ENCODE measurements around the gene CSTPP1. TPM values are rescaled to one million over a fixed set of nuclear protein-coding genes. Genes with fewer than 3 reads are reported as not detected.
A peak's percentile ranks its signal among the peaks of the same experiment; 100 is the strongest.

CSTPP1 gene
- total RNA-seq, 1 donor from 2014 or later, result 66.1 TPM

DNA sequence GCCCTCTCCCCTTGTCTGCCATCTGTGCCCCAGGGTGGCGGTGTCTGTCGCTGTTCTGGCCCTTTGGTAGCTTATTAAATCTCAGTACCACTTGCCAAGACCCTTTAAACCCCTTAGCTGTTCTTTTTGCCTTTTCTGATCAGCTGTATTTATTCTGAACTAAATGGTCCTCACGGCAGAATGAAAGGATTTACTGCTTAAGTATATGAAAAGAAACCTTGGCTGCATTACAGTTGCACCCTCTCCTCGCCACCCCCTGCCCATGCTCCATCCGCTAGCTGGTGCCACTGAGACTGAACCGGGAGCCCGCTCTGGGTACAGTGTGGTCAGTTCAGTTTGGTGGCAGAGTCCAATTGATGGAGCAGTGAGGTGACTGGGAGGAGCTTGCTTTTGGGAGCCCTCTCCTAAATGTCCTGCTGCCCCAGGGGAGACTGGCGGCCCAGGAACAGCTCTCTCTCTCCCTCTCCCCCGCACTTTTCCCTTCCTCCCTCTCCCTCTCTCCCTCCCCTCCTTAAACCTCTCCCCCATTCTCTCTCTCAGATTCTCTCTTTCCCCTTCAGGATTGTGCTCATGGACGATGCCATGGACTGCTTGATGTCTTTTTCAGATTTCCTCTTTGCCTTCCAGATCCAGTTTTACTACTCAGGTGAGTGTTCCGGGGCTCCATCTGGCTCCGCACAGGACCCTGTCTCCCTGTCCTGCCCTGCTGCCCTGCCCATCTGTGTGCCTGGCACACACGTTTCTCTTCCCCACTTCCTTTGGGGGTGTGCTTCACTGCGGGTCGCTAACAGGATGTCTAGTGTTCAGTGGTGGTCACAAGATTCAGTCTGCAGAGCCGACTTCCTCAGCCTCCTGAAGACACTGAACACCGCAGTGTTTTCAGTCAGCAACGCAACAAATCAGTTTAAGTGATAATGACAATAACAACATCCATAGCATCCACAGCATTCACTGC, 218.3 kb downstream of the CSTPP1 start:
- no peak overlapping the region for H3K4me3 Mint-ChIP-seq (ENCODE audit: low read depth)
- no peaks in the 10 kb centered on the region for H3K27me3 Mint-ChIP-seq
- no peaks in the 10 kb centered on the region for H3K9me3 Mint-ChIP-seq (ENCODE audit: low read depth)
- TF ChIP-seq, protein P1, sequence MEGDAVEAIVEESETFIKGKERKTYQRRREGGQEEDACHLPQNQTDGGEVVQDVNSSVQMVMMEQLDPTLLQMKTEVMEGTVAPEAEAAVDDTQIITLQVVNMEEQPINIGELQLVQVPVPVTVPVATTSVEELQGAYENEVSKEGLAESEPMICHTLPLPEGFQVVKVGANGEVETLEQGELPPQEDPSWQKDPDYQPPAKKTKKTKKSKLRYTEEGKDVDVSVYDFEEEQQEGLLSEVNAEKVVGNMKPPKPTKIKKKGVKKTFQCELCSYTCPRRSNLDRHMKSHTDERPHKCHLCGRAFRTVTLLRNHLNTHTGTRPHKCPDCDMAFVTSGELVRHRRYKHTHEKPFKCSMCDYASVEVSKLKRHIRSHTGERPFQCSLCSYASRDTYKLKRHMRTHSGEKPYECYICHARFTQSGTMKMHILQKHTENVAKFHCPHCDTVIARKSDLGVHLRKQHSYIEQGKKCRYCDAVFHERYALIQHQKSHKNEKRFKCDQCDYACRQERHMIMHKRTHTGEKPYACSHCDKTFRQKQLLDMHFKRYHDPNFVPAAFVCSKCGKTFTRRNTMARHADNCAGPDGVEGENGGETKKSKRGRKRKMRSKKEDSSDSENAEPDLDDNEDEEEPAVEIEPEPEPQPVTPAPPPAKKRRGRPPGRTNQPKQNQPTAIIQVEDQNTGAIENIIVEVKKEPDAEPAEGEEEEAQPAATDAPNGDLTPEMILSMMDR (IDR thresholded peaks at IDR 0.05; ENCODE audit: unreplicated experiment), result no peak
- H3K36me3 Mint-ChIP-seq (ENCODE audit: insufficient read depth), result peaks cover 4% of the 10 kb centered on the region
- H3K4me1 Mint-ChIP-seq (ENCODE audit: low read depth), result peaks cover 9% of the 10 kb centered on the region
- no peak for DNase-seq (ENCODE audit: low spot score, unreplicated experiment)
- H3K27ac Mint-ChIP-seq, result no peak overlapping the region

DNA sequence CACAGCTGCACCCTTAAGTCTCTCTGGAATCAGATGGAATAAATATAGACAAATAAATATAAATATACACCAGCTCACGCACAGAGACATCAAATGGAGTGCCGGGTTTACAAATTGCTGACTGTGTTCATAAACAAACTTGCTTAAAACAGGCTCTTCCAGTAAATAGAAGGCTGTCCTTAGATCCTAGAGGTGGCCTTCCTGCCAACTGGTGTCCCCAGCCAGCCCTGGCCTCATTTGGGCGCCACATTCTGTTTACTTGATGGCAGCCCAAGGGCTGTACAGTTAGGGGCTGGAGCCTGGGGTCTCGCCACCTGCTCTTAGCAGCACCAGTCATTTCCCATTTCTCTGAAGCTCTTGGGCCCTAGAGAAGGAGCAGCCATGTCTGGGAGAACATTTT, 219.3 kb downstream of the CSTPP1 start:
- no peak for DNase-seq (ENCODE audit: low spot score, unreplicated experiment)
- Mint-ChIP-seq H3K4me3 (ENCODE audit: low read depth) (no peak overlapping the region), H3K27me3 (no peaks in the 10 kb centered on the region), H3K27ac (no peak overlapping the region), H3K9me3 (ENCODE audit: low read depth) (no peaks in the 10 kb centered on the region), H3K36me3 (ENCODE audit: insufficient read depth) (peaks cover 4% of the 10 kb centered on the region), H3K4me1 (ENCODE audit: low read depth) (peaks cover 9% of the 10 kb centered on the region)
- TF ChIP-seq, protein P1 (IDR thresholded peaks at IDR 0.05; ENCODE audit: unreplicated experiment), result no peak

DNA sequence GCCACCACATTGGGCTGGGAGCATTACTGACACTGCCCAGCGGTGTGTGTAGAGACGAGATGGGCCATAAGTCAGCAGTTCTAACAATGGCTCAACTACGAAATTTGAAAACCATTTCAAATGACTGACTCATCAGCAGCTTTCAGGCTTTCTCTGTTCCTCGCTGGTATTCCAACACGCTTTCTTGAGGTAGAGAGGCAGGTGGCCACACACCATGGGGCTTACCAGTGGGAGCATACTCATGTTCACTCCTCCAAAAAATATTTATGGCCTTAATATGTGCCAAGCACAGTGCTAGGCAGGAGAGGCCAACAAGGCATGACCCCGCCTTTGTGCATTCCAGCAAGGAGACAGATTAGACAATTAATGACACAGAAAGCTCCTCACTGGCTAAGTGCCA, 219.8 kb downstream of the CSTPP1 start:
- Mint-ChIP-seq H3K9me3 (ENCODE audit: low read depth) (no peaks in the 10 kb centered on the region), H3K4me3 (ENCODE audit: low read depth) (no peak overlapping the region)
- no peak for DNase-seq (ENCODE audit: low spot score, unreplicated experiment)

DNA sequence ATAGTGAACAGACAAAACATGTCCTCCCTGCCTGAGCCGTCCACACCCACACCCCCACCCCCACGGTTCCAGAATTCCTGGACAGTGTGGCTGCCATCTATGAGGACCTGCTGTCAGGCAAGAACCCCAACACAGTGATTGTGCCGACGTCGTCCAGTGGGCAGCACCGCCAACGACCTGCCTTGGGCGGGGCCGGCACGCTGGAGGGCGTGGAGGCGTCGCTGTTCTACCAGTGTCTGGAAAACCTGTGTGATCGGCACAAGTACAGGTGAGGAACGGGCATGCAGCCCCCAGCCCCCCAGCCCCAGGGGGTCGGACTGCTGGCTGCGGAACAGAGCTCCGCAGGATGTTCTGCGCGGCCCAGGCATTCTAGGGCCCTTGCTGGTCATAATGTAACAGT, 220.4 kb downstream of the CSTPP1 start:
- TF ChIP-seq, protein P1 (IDR thresholded peaks at IDR 0.05; ENCODE audit: unreplicated experiment), result no peak
- Mint-ChIP-seq H3K27me3 (no peaks in the 10 kb centered on the region), H3K36me3 (ENCODE audit: insufficient read depth) (peaks cover 4% of the 10 kb centered on the region), H3K9me3 (ENCODE audit: low read depth) (no peaks in the 10 kb centered on the region), H3K4me3 (ENCODE audit: low read depth) (no peak overlapping the region), H3K4me1 (ENCODE audit: low read depth) (peaks cover 9% of the 10 kb centered on the region), H3K27ac (no peak overlapping the region)
- no peak for DNase-seq (ENCODE audit: low spot score, unreplicated experiment)

More for the DNA sequence above, 219.8 kb downstream of the CSTPP1 start:
- Mint-ChIP-seq H3K4me1 (ENCODE audit: low read depth) (peaks cover 9% of the 10 kb centered on the region), H3K27me3 (no peaks in the 10 kb centered on the region), H3K36me3 (ENCODE audit: insufficient read depth) (peaks cover 4% of the 10 kb centered on the region), H3K27ac (peak overlapping the region; percentile 71)
- TF ChIP-seq, protein P1 (IDR thresholded peaks at IDR 0.05; ENCODE audit: unreplicated experiment), result no peak

DNA sequence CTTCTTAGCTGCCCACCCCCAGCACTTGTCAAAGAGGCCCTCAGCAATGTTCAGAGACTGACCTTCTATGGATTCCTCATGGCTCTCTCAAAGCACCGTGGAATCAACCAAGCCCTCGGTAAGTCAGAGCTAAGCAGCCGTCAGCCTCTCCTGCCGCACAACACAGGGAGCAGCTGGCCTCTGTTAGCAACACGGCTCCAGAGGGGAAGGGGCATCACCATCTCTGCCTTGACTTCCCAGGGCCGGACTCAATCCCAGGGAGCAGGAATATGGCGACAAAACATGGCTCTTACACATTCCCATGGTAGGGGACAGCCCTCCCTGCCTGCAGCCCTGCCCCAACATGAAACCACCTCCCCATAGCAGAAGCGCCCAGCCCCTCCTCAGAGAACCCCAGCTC, 221.2 kb downstream of the CSTPP1 start:
- H3K36me3 Mint-ChIP-seq (ENCODE audit: insufficient read depth), result peaks cover 4% of the 10 kb centered on the region
- H3K4me3 Mint-ChIP-seq (ENCODE audit: low read depth), result no peak overlapping the region
- H3K4me1 Mint-ChIP-seq (ENCODE audit: low read depth), result peaks cover 9% of the 10 kb centered on the region
- H3K27me3 Mint-ChIP-seq, result no peaks in the 10 kb centered on the region
- peak overlapping the region; percentile 64 for H3K27ac Mint-ChIP-seq
- TF ChIP-seq, protein P1 (IDR thresholded peaks at IDR 0.05; ENCODE audit: unreplicated experiment), result no peak
- no peak for DNase-seq (ENCODE audit: low spot score, unreplicated experiment)
- H3K9me3 Mint-ChIP-seq (ENCODE audit: low read depth), result no peaks in the 10 kb centered on the region

Measured in progenitor cell of endocrine pancreas (in vitro differentiated cells).